HG03378 (cell line): ENCODE data around the gene PEBP1.
A peak's percentile ranks its signal among the peaks of the same experiment; 100 is the strongest.

ENCODE experiments used
- ATAC-seq: cut with Tn5 transposase; IDR thresholded peaks from one replicate; pipeline ENCODE4 v1.9.1; 2021; ENCODE audit warnings: mild to moderate bottlenecking, moderate library complexity; ENCODE audit not compliant: unreplicated experiment

The PEBP1 gene

DNA sequence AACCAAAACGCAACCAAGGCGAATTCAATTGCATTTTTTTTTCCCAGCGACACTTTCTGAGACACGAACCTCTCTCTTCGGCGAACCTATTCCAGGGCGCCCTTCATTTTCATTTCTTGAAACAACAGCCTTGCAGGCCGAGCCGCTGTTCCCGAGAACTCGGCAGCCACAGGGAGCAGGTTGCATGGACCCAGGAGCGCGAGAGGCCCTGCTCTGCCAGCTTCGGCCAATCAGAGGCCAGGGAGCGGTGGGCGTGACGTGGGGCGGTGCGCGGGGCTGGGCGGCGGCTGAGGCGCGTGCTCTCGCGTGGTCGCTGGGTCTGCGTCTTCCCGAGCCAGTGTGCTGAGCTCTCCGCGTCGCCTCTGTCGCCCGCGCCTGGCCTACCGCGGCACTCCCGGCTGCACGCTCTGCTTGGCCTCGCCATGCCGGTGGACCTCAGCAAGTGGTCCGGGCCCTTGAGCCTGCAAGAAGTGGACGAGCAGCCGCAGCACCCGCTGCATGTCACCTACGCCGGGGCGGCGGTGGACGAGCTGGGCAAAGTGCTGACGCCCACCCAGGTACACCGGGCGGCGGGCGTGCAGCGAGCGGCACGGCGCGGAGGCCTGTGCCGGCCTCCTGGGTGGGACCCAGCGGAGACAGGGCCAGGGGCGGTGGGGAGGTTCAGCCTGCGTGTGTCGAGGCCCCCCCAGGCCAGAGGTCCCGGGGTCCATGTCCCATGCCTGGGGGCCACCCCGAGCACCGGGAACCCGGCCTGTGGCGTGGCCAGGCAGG lies at the start of gene PEBP1:
Gene PEBP1, plus strand, starts transcription at position 337 of the 771 bp plus-strand sequence. Its CDS starts 86 bp downstream, at position 423.
- ATAC-seq: peak; percentile 88

DNA sequence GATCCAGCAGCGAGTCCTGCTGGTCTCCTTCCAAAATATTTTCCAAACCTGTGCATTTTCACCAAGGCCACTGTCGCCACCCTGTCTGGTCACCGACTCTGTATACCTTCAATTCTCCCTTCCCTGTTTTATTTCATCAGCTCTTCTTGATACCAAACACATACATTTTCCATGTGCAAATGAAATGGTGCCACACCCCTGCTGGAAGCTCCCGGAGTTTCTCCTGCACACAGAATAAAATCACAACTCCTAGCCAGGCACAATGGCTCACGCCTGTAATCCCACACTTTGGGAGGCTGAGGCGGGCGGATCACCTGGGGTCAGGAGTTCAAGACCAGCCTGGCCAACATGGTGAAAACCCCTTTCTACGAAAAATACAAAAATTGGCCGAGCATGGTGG lies 46.1 kb upstream of the PEBP1 start:
- no peak for ATAC-seq

DNA sequence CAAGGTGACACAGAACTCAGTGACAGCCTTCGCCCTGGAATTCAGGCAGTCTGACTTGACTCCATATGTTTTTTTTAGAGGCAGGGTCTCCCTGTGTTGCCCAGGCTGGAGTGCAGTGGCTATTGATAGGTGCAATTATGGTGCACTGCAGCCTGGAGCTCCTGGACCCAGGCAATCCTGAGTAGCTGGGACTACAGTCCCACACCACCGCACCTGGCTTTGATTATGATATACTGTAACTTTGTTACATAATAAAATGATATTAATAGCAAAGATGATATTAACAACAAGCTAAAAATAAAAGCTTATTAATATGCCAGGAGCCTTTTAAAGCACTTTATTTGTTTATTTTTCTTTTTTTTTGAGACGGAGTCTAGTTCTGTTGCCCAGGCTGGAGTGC lies 41.9 kb upstream of the PEBP1 start:
- no peak for ATAC-seq

DNA sequence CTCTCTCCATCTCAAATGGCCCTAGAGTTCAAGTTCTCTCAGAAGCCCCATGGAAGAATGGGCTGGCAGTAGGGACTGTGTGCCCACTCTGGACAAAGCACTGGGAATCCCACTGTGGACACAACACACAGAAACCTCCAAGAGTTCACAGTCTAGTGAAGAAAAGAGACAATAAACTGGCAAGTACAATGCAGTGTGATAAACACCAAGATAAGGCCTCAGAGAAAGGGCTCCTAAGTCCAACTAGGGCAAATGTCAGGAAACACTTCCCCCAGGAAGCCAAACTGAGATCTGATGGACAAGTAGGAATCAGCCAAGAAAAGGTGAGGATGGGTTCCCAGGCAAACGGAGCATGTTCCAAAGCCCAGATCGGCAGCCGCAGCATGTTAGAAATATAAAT lies 37.5 kb upstream of the PEBP1 start:
- ATAC-seq: no peak

DNA sequence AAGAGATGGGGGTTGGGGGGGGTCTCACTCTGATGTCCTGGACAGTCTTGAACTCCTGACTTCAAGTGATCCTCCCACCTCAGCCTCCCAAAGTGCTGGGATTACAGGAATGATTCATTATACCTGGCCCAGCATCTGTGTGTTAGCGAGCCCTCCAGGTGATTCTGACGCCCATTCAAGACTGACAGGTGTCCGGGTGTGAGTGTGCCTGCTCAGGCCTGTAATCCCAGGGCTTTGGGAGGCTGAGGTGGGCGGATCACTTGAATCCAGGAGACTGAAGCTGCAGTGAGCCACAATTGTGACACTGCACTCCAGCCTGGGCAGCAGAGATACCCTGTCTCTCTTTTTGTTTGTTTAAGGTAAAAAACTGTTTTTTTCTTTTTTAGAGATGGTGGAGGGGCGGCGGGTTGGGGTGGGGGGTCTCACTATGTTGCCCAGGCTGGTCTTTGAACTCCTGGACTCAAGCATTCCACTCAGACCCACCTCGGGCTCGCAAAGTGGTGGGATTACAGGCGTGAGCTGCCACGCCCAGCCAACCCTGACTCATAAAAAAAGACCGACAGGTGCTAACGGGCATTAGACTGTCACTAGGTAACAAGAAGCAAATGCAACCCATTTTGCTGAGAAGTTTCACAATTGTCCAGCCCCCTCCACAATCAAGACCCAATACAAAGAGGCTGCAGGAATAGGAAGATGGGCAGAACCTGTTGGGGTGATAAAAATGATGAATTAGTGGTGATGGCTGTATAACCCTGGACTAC lies 36.8 kb upstream of the PEBP1 start:
- ATAC-seq: no peak

DNA sequence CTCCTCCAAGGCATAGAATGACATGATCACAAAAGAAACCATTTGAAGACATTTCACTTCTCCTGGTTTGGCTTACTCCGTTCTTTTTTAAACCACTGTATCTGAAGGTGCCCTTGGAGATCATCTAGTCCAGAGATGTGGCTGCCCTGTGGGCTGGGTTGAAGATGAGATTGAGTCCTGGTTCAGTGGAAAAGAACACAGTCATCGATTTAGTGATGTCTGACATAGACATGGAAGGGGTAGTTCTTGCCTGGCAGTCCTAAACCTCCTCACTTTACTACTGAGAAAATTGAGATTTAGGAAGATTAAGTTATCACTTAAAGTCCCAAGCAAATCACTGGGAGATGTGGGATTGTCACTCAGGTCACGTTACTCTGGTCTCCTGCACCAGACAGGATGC lies 34.9 kb upstream of the PEBP1 start:
- no peak for ATAC-seq

DNA sequence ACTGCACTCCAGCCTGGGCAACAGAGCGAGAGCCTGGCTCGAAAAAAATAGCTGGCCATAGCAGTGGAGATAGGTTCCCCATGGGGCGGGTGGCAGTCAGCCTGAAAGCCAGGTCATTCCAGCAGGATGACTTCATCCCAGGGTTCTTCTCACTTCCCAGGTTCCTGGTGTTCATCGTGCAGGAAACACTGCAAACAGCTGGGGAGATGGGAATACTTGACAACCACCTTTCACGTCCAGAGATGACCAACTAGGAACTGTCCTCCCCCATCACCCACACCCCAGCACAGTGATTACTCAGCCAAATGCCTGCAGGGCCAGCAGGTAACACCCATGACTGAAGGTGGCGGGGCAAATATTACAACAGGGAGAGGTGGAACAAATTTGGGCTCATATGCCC lies 33.9 kb upstream of the PEBP1 start:
- ATAC-seq: no peak

DNA sequence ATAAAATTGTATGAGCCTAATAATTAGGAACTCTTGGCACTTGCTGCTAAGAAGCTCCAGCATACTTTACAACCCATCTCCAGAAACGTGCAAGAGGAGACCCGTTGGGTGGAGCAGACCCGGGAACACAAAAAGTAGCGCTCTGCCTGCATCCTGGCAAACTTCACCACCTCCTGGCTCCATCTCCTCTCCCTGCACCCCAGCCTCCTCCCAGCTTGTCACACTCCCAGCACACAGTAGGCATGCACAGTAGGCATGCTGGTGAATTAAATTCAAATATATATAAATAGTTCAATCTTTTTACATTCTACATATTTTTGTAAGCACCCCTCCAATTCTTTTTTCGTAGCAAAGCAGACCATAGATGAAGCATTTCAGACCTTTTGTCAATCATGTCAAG lies 33.3 kb upstream of the PEBP1 start:
- ATAC-seq: no peak

DNA sequence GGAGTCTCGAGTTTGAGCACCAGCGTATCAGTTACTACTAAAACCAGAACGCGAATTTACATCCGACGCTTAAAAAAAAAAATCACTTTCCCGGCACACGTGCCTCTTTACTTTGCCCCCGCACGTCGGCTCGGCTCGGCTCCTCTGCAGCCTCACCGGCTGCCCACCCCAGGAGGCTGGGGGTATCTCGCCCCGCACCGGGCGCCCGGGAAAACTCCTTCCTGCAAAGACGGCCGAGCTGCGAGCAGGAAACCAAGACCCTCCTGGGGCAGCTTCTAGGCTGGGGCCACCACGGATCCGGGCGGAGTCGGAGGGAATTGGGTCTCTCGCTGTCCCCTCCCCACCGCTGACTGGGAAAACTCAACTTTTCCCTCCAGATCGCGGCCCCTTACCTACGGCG lies 32.7 kb upstream of the PEBP1 start:
- no peak for ATAC-seq

DNA sequence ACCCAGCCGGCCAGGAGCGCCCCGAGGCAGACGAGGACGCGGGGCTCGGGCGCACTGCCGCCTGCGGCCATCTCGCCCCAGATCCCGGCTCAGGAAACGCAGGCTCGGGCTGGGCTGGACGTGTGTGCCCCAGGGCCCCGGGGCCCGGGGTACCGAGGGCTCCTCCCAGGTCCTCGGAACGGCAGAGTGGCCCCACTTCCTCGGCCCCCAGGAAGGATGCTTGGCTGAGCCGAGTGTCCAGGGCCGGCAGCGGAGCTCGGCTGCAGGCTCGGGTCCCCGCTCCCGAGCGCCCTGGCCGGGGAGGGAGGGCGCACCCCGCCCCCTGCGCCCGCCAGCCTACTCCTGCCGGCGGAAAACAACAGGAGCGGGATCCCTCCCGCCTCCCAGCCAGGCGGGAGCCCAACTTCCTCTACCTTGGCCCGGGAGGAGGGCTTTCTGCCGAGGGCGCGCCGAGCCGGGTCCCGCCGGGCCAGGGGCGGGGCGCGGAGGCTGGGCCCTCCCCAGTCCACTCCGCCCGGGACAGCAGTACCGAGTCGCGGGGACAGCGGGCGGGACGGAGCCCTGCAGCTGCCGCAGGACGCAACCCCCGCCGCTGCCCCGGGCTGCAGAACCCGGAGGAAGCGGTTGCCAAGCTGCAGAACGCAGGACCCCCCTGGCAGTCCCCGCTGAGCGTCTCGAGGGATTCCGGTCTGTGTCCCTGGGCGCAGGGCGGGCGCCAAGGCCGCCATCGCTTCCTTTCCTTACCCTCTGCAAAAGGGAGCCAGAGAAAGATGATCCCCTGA lies 32.1 kb upstream of the PEBP1 start, which contains the start of gene VSIG10:
Gene VSIG10, minus strand, starts transcription at position 411 of the 782 bp plus-strand sequence. Its CDS starts 340 bp downstream, at position 71.
- no peak for ATAC-seq

DNA sequence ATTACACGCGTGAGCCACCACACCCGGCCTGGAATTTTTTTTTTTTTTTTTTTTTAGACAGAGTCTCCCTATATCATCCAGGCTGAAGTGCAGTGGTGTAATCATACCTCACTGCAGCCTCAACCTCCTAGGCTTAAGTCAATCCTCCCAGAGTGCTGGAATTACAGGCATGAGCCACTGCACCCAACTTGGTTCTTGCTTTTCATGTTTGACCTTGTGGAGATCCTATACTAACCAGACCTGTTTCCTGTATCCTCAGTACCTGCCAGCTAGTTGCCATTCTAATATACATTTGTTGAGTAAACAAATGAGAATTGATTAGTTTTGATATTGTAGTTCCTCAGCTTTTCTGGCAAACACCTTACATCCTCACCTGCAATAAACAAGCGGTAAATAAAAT lies 28.9 kb upstream of the PEBP1 start:
- ATAC-seq: no peak

DNA sequence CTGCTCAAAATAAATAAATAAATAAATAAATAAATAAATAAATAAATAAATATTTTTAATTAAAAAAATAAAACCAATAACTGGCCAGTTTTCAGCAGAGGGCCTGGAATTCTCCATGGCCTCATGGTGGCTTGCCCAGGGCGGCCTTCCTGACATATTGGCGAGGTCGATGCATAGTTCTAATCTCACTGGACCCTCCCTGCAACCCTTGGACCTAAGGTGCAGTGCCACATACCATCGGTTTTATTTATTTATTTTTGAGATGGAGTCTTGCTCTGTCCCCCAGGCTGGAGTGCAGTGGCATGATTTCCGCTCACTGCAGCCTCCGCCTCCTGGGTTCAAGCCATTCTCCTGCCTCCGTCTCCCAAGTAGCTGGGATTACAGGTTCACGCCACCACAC lies 28.2 kb upstream of the PEBP1 start:
- ATAC-seq: no peak

DNA sequence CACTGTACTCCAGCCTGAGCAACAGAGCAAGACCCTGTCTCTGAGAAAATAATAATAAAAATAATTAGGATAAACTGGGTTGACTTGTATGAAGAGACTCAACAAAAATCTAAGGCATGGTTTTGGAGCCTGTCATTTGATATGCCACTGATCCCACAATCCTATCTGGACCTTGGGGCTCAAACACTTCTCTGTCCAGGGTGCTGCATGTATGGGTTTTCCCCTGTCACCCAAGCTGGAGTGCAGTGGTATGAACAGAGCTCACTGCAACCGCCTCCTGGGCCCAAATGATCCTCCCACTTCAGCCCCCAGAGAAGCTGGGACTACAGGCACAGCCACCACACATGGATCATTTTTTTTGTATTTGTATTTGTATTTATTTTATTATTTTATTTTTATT lies 26.8 kb upstream of the PEBP1 start:
- ATAC-seq: no peak

DNA sequence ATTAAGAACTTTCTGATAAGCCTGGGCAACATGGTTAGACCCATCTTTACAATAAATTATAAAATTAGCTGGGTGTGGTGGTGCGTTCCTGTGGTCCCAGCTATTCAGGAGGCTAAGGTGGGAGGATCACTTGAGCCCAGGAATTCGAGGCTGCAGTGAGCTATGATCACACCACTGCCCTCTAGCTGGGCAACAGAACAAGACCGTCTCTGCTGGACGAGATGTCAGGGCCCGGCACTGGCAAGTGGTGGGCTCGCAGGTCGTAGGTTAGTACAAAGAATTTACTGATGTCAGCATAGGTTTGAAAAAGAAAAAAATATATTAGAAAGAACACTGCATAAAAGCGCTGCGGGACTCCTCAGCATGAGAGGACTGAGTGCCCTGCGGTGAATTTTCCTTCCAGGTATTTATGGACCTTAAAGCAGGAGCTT lies 16.5 kb upstream of the PEBP1 start:
- no peak for ATAC-seq

DNA sequence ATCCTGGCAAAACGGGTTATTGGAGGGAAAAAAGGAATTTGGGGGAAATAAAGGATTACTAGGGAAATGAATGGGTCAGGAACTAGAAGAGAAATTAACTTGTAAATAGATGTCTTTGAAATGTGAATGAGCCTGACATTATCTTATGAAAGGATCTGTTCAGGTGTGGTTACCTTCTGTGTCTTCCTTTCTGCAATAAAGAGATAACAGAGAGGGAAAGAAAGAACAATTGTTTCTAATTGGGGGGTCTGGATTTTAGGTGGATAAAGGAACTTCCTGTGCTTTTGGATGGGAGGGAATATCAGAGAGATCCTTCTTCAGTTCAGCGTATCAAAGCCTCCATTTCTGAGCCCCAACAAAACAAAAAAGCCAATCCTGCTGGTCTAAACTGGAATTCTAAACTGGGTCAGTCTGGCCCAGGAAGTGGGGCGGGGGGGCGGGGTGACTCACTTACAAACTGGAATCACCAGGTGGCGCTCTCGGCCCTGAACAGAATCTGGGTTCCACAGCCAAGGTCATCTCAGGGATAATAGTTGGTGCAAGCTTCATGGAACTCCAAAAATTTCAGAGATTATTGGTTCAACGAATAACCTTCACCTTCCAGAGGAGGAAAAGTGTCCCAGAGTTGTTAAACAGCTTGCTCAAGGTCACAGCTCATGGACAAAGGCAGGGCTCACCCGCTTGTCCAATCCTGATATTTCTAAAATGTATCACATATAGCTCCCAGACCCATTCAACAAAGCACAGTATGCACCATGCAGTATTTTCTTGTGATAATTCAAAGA lies 15.2 kb upstream of the PEBP1 start:
- ATAC-seq: no peak

DNA sequence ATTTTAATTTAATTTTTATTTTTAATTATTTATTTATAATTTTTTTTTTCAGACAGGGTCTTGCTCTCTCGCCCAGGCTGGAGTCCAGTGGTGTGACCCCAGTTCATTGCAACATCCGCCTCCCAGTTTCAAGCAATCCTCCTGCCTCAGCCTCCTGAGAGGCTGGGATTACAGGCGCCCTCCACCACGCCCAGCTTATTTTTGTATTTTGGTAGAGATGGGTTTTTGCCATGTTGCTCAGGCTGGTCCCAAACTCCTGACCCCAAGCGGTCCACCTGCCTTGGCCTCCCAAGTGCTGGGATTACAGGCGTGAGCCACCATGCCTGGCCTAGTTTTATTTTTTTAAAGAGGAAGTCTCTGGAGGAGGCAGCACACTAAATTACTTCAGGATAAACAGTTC lies 13.7 kb upstream of the PEBP1 start:
- no peak for ATAC-seq

DNA sequence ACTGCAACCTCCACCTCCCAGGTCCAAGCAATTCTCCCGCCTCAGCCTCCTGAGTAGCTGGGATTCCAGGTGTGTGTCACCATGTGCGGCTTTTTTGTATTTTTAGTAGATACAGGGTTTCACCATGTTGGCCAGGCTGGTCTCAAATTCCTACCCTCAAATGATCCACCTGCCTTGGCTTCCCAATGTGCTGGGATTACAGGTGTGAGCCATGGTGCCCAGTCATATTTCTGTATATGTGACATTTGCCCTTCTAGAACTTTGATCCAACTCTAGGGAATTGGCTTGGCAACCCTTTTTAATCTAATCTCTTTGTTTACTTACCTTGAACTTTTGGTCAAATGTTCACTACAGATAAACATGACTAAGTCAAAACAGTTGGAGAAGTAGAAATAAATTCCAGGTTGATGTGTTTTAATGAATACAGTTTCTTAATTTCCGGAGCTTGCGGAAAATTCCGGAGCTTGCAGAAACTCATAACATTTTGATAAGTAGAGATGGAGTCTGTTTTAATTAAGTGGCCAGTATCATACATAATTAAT lies 11.5 kb upstream of the PEBP1 start:
- no peak for ATAC-seq

DNA sequence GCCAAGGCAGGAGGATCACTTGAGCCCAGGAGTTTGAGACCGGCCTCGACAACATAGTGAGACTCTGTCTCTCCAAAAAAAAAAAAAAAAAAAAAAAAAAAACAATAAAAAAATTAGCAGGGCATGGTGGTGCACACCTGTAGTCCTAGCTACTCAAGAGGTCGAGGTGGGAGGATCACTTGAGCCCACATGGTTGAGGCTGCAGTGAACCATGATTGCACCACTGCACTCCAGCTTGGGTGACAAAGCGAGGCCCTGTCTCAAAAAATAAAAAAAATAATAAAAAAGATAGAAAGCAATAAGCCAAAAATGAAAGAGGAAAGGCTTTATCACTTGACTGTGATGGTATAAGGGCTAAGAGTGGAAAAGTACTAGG lies 10.2 kb upstream of the PEBP1 start:
- ATAC-seq: no peak

DNA sequence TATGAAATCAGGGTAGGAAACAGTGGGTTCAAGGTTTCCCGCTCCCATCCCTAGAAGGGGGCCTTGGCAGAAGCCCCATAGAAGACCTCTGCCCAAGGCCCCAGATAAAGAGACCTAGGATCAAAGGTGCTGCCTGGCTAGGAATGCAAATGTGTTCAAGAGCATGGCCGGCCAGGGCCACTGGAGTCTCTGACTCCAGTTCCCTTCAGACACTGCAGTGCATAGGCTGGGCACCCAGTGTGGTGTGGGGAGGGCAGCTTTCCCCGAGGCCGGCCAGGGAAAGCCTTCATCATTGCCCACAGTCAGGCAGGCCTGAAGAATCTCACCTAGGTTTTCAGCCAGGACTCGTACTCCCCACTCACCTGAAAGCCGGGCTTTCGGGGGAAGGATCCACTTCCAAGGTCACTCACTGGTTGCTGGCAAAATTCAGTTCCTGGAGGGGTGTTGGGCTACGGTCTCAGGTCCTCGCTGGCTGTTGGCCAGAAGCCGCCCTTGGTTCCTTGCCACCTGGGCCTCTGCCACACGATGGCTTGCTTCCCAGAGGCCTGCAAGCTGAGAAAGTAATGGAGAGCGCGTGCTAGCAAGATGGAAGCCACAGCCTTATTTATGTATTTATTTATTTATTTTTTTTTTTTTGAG lies 9.7 kb upstream of the PEBP1 start:
- no peak for ATAC-seq

DNA sequence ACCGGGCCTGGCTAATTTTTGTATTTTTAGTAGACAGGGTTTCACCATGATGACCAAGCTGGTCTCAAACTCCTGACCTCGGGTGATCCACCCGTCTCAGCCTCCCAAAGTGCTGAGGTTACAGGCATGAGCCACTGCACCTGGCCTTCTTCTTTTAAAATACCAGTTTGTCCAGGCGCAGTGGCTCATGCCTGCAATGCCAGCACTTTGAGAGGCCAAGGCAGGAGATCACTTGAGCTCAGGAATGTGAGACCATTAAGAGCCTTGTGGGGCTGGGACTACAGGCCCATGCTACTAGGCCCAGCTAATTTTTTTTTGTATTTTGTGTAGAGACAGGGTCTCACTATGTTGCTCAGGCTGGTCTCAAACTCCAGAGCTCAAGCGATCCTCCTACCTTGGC lies 8.1 kb upstream of the PEBP1 start:
- ATAC-seq: no peak
